ENCODE data around the gene ALPK1.

- TF ChIP-seq TEAD4 (IDR thresholded peaks at IDR 0.05) (no peak), RAD21 (IDR thresholded peaks at IDR 0.05; ENCODE audit: low read depth) (no peak), ZBTB7A (IDR thresholded peaks at IDR 0.05; ENCODE audit: low read depth) (no peak), TCF12 (IDR thresholded peaks at IDR 0.05; ENCODE audit: low read depth) (no peak), FOXM1 (IDR thresholded peaks at IDR 0.05; ENCODE audit: borderline replicate concordance, low read depth) (no peak), TAF1 (IDR thresholded peaks at IDR 0.05; ENCODE audit: low read depth) (no peak), EGR1 (IDR thresholded peaks at IDR 0.05) (no peak), EP300 (IDR thresholded peaks at IDR 0.05; ENCODE audit: borderline replicate concordance) (no peak)
- TF ChIP-seq, protein P1, sequence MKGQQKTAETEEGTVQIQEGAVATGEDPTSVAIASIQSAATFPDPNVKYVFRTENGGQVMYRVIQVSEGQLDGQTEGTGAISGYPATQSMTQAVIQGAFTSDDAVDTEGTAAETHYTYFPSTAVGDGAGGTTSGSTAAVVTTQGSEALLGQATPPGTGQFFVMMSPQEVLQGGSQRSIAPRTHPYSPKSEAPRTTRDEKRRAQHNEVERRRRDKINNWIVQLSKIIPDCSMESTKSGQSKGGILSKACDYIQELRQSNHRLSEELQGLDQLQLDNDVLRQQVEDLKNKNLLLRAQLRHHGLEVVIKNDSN (IDR thresholded peaks at IDR 0.05) = no peak
- TF ChIP-seq, protein P2, sequence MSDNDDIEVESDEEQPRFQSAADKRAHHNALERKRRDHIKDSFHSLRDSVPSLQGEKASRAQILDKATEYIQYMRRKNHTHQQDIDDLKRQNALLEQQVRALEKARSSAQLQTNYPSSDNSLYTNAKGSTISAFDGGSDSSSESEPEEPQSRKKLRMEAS (IDR thresholded peaks at IDR 0.05) = no peak
Observed at GRCh38 chr4:112322866-112323265, 25.7 kb downstream of the ALPK1 start.

All from Ishikawa (cell line).